OCI-LY1 (cell line): ENCODE results near the gene ATG5.

ENCODE experiments used
- CTCF ChIP-seq: fragments of 200-600 bp; sonication (generic), shearing (Covaris generic); IDR thresholded peaks from 2 replicates; pipeline ENCODE4 v1.5.1; 2017; ENCODE audit warnings: mild to moderate bottlenecking, antibody characterized with exemption, low read length, moderate library complexity, mixed read lengths
- EZH2 ChIP-seq: fragments of 200-600 bp; sonication (generic), shearing (Covaris generic); IDR thresholded peaks from 2 replicates; pipeline ENCODE4 v1.8.0; 2017; ENCODE audit warnings: borderline replicate concordance, mixed run types, mild to moderate bottlenecking, antibody characterized with exemption, low read length, moderate library complexity, mixed read lengths

GRCh38 chr6:106145741-106146227 lies 179.8 kb downstream of the ATG5 start:
- TF ChIP-seq CTCF, result no peak
- no peak for TF ChIP-seq EZH2
